Measurements from ENCODE around the gene TFF3. TPM values are rescaled to one million over a fixed set of nuclear protein-coding genes. Genes with fewer than 3 reads are reported as not detected.

TFF3 gene
- total and polyA plus RNA-seq, 10 of the 15 experiments (the other 5 are each of a cell fraction or from before 2014, with no cell fraction given): not detected

DNA sequence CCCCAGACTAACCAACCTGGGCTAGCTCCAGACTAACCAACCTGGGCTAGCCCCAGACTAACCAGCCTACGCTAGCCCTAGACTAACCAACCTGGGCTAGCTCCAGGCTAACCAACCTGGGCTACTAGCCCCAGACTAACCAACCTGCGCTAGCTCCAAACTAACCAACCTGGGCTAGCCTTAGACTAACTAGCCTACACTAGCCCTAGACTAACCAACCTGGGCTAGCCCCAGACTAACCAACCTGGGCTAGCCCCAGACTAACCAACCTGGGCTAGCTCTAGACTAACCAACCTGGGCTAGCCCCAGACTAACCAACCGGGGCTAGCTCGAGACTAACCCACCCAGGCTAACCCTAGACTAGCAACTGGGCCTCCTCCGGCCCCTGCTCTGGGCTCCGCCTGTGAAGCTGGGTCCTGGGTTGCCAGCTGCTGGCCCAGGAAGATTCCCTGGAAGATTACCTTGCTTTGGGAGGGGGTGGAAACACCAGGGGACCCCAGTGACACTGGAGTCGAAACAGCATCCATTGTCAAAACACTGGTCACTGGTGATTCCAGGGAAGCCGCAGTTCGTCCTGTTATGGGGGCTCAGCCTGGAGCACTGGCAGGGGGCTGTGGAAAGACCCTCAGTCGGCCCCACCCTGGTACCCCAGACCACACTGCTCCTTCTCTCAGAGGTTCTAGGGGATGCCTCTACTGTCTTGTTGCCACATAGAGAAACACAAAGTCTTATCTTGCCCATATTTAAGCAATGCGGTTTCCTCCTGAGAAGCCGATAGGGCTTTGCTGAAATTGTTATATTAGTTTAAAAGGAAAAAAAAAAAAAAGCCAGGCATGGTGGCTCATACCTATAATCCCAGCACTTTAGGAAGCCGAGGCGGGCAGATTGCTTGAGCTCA lies 34.5 kb upstream of the TFF3 start:
- Histone ChIP-seq H3K4me1 (ENCODE audit: control insufficient read depth, insufficient read depth, low read length) (no peaks in the 10 kb centered on the region), H3K9me3 (replicated peaks; ENCODE audit: control insufficient read depth, insufficient read depth, low read length) (peaks cover 5% of the 10 kb centered on the region; the same call in 2 of the 3 replicates), H3K4me3 (no peak overlapping the region), H3K4me2 (ENCODE audit: control insufficient read depth, insufficient read depth) (no peak overlapping the region), H4K20me1 (ENCODE audit: control insufficient read depth, insufficient read depth) (no peaks in the 10 kb centered on the region), H3K9ac (ENCODE audit: control insufficient read depth, insufficient read depth, low read length) (no peak overlapping the region), H3K36me3 (ENCODE audit: control insufficient read depth in 2 of 2, insufficient read depth in 2 of 2, low read length in 1 of 2) (no peaks in the 10 kb centered on the region), H3K79me2 (ENCODE audit: control insufficient read depth, insufficient read depth, low read length) (no peaks in the 10 kb centered on the region), H2AFZ (ENCODE audit: control insufficient read depth, low read depth, low read length) (no peak overlapping the region), H3K27ac (ENCODE audit: control insufficient read depth, insufficient read depth) (no peak overlapping the region), H3K27me3 (replicated peaks in 1 of 2; ENCODE audit: control insufficient read depth in 2 of 2, insufficient read depth in 2 of 2, low read length in 1 of 2) (no peaks in the 10 kb centered on the region)
- TF ChIP-seq KAT2A (conservative IDR thresholded peaks at IDR 0.05; ENCODE audit: control insufficient read depth, low read depth, low read length) (no peak), JUNB (IDR thresholded peaks at IDR 0.05) (no peak), IRF4 (IDR thresholded peaks at IDR 0.05; ENCODE audit: low read depth, low read length) (no peak), BACH1 (IDR thresholded peaks at IDR 0.05; ENCODE audit: borderline replicate concordance) (no peak), CBFB (IDR thresholded peaks at IDR 0.05; ENCODE audit: low read depth) (no peak), MTA3 (IDR thresholded peaks at IDR 0.05; ENCODE audit: borderline replicate concordance, low read length) (no peak), WRNIP1 (IDR thresholded peaks at IDR 0.05; ENCODE audit: borderline replicate concordance, low read depth, low read length) (no peak), TCF3 (IDR thresholded peaks at IDR 0.05; ENCODE audit: borderline replicate concordance, insufficient read depth, low read depth, low read length) (no peak), TCF7 (IDR thresholded peaks at IDR 0.05; ENCODE audit: borderline replicate concordance) (no peak), HDAC6 (IDR thresholded peaks at IDR 0.05; ENCODE audit: unreplicated experiment) (no peak), BRCA1 (IDR thresholded peaks at IDR 0.05; ENCODE audit: low read depth, low read length) (no peak), ELK1 (IDR thresholded peaks at IDR 0.05; ENCODE audit: low read depth, low read length) (no peak), PML (IDR thresholded peaks at IDR 0.05; ENCODE audit: low read length) (no peak), RB1 (IDR thresholded peaks at IDR 0.05; ENCODE audit: borderline replicate concordance) (no peak)
- TF ChIP-seq, protein P1, sequence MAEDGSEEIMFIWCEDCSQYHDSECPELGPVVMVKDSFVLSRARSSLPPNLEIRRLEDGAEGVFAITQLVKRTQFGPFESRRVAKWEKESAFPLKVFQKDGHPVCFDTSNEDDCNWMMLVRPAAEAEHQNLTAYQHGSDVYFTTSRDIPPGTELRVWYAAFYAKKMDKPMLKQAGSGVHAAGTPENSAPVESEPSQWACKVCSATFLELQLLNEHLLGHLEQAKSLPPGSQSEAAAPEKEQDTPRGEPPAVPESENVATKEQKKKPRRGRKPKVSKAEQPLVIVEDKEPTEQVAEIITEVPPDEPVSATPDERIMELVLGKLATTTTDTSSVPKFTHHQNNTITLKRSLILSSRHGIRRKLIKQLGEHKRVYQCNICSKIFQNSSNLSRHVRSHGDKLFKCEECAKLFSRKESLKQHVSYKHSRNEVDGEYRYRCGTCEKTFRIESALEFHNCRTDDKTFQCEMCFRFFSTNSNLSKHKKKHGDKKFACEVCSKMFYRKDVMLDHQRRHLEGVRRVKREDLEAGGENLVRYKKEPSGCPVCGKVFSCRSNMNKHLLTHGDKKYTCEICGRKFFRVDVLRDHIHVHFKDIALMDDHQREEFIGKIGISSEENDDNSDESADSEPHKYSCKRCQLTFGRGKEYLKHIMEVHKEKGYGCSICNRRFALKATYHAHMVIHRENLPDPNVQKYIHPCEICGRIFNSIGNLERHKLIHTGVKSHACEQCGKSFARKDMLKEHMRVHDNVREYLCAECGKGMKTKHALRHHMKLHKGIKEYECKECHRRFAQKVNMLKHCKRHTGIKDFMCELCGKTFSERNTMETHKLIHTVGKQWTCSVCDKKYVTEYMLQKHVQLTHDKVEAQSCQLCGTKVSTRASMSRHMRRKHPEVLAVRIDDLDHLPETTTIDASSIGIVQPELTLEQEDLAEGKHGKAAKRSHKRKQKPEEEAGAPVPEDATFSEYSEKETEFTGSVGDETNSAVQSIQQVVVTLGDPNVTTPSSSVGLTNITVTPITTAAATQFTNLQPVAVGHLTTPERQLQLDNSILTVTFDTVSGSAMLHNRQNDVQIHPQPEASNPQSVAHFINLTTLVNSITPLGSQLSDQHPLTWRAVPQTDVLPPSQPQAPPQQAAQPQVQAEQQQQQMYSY (CRISPR knock-in tag; IDR thresholded peaks at IDR 0.05): no peak
- ChIA-PET POLR2A (interaction anchor here (0.7 kb wide), 1 partner anchor 88 kb away, joined by 4 read pairs; no protein-coding TSS in a partner anchor), CTCF (interaction anchor here (1.0 to 1.5 kb wide), 2 partner anchors 91 to 232 kb away, joined by 3 to 4 read pairs; no protein-coding TSS in a partner anchor), SMC1A (ENCODE audit: uncharacterized antibody, unreplicated experiment) (interaction anchor here (0.6 to 1.3 kb wide), 2 partner anchors 10 to 20 kb away, joined by 3 to 10 read pairs; no protein-coding TSS in a partner anchor), RAD21 (ENCODE audit: unreplicated experiment) (interaction anchor here (0.7 kb wide), 1 partner anchor 46 kb away, joined by 4 read pairs; the partner anchor contains the start of gene TMPRSS3)
- DNase-seq (ENCODE audit: low read depth, low spot score) (no peak), FAIRE-seq (no peak), ATAC-seq (no peak)
- intact Hi-C loops (cut with micrococcal nuclease; ENCODE audit: unreplicated experiment): no loop called here
- no TSS peak for BruUV-seq (replicated peaks)
- in situ Hi-C loops (cut with MboI): no loop called here
- 48% methylated on average over 14 of the region's 14 CpGs for WGBS (ENCODE audit: insufficient coverage, insufficient replicate concordance, low lambda C conversion rate, missing lambda C conversion rate)

Data from GM12878 (cell line).